ENCODE measurements around the gene ZNF101.

DNA sequence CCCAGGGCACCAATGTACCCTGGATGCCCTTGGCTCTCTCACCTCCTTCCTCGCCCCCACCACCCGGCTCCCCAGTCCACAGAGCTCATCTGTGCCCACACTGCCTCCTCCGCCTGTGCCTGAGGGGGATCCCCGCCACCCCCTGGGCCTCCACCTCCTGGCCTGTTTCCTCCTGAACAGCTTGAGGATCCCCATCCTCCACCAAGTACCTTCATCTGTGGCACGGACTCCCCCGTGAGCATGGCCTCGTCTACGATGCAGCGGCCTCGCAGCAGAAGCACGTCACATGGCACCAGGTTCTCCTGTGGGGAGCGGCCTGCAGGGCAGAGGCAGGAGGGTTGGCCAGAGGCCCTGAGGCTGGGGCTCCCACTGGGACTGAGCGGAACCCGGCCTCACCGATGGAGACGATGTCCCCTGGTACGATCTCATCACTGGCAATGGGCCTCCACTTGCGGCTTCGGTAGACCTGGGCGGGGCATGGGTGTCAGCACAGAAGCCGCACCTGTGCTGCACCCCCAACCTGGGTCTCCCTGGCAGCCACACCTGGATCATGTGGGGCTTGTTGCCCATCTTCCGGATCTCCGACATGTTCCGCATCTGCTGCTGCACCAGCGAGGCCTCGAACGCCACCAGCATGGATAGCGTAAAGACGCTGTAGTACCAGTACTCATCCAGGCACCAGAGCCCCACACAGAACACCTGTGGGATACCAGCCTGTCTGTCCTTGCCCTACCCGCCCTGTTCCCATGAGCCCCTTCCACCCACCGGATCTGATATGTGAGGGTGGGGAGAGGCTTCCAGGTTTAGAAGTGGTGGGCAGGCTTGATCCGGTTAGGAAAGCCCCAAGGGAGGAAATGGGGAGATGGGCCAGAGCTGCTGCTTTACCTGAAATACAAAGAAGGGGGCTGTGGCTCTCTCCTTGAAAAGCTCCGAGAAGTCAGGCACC is 11.9 kb upstream of the ZNF101 start:
- no peak for TF ChIP-seq EZH2 (IDR thresholded peaks at IDR 0.05; ENCODE audit: borderline replicate concordance, low read depth, low read length)
- no peak for TF ChIP-seq ZC3H11A (IDR thresholded peaks at IDR 0.05; ENCODE audit: low read depth, low read length)
- TF ChIP-seq TAF1 (IDR thresholded peaks at IDR 0.05; ENCODE audit: control insufficient read depth, extremely low read depth, insufficient read depth, low read length, severe bottlenecking), result no peak
- TF ChIP-seq FOXP4 (CRISPR knock-in tag; IDR thresholded peaks at IDR 0.05; ENCODE audit: borderline replicate concordance), result no peak
